Measurements from ENCODE around the gene PSAPL1.

The PSAPL1 gene

GRCh38 chr4:7428261-7429068, 6.3 kb downstream of the PSAPL1 start:
- POLR2A ChIA-PET = no interaction called here
- Histone ChIP-seq H3K4me1 (ENCODE audit: control extremely low read depth in 1 of 4, control insufficient read depth in 4 of 4, insufficient read depth in 4 of 4, low read length in 3 of 4) (no peaks in the 10 kb centered on the region), H3K27ac (ENCODE audit: insufficient read depth in 1 of 2, low read depth in 1 of 2, low read length in 2 of 2, poor library complexity in 1 of 2, severe bottlenecking in 2 of 2) (no peak overlapping the region), H3K36me3 (ENCODE audit: control insufficient read depth in 4 of 4, insufficient read depth in 4 of 4, low read length in 3 of 4) (no peaks in the 10 kb centered on the region), H3K9me3 (ENCODE audit: control extremely low read depth in 1 of 5, control insufficient read depth in 4 of 5, insufficient read depth in 2 of 5, low read depth in 1 of 5, low read length in 4 of 5) (no peaks in the 10 kb centered on the region), H3K27me3 (replicated peaks in 2 of 5; ENCODE audit: control insufficient read depth in 4 of 5, insufficient read depth in 5 of 5, low read length in 4 of 5) (peaks cover 0 to 13% (median 5%) of the 10 kb centered on the region in 5 experiments), H3K4me3 (ENCODE audit: control insufficient read depth in 1 of 7, extremely low read depth in 1 of 7, insufficient read depth in 4 of 7, low read depth in 2 of 7, low read length in 6 of 7) (no peak overlapping the region)
- 83% methylated on average over 14 of the region's 16 CpGs for WGBS (ENCODE audit: insufficient coverage)
- CTCF ChIA-PET = no interaction called here
- no peak for DNase-seq

- Histone ChIP-seq H3K36me3 (ENCODE audit: control insufficient read depth in 4 of 4, insufficient read depth in 4 of 4, low read length in 3 of 4) (no peaks in the 10 kb centered on the region), H3K27me3 (replicated peaks in 2 of 5; ENCODE audit: control insufficient read depth in 4 of 5, insufficient read depth in 5 of 5, low read length in 4 of 5) (peaks cover 0 to 13% (median 5%) of the 10 kb centered on the region in 5 experiments), H3K4me1 (ENCODE audit: control extremely low read depth in 1 of 4, control insufficient read depth in 4 of 4, insufficient read depth in 4 of 4, low read length in 3 of 4) (no peaks in the 10 kb centered on the region), H3K4me3 (ENCODE audit: control insufficient read depth in 1 of 7, extremely low read depth in 1 of 7, insufficient read depth in 4 of 7, low read depth in 2 of 7, low read length in 6 of 7) (no peak overlapping the region), H3K9me3 (ENCODE audit: control extremely low read depth in 1 of 5, control insufficient read depth in 4 of 5, insufficient read depth in 2 of 5, low read depth in 1 of 5, low read length in 4 of 5) (no peaks in the 10 kb centered on the region), H3K27ac (ENCODE audit: insufficient read depth in 1 of 2, low read depth in 1 of 2, low read length in 2 of 2, poor library complexity in 1 of 2, severe bottlenecking in 2 of 2) (no peak overlapping the region)
- no peak for DNase-seq
- ChIA-PET CTCF (no interaction called here), POLR2A (no interaction called here)
- 85% methylated on average over 7 of the region's 13 CpGs for WGBS (ENCODE audit: insufficient coverage)
These were observed 6.9 kb downstream of the PSAPL1 start for GRCh38 chr4:7427831-7428260.

DNA sequence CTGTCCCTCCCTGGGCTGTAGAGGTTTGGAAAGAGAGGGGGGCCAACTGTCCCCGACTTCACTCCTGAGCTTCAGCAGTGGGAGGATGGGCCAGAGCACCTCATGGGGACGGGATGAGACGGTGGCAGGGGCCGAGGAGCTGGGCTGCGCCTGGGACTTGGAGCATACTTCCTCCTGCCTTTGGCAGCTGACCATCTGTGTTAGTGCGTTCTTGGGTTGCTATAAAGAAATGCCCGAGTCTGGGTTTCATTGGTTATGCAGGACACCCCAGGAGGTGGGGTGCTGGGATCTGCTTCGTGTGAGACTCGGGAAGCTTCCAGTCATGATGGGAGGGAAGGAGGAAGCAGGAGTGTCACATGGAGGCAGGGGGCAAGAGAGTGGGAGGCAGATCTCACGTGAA, 7.4 kb downstream of the PSAPL1 start:
- Histone ChIP-seq H3K9me3 (ENCODE audit: control extremely low read depth in 1 of 5, control insufficient read depth in 4 of 5, insufficient read depth in 2 of 5, low read depth in 1 of 5, low read length in 4 of 5) (no peaks in the 10 kb centered on the region), H3K27ac (ENCODE audit: insufficient read depth in 1 of 2, low read depth in 1 of 2, low read length in 2 of 2, poor library complexity in 1 of 2, severe bottlenecking in 2 of 2) (no peak overlapping the region), H3K27me3 (replicated peaks in 2 of 5; ENCODE audit: control insufficient read depth in 4 of 5, insufficient read depth in 5 of 5, low read length in 4 of 5) (peaks cover 0 to 13% (median 5%) of the 10 kb centered on the region in 5 experiments), H3K4me3 (ENCODE audit: control insufficient read depth in 1 of 7, extremely low read depth in 1 of 7, insufficient read depth in 4 of 7, low read depth in 2 of 7, low read length in 6 of 7) (no peak overlapping the region), H3K4me1 (ENCODE audit: control extremely low read depth in 1 of 4, control insufficient read depth in 4 of 4, insufficient read depth in 4 of 4, low read length in 3 of 4) (no peaks in the 10 kb centered on the region), H3K36me3 (ENCODE audit: control insufficient read depth in 4 of 4, insufficient read depth in 4 of 4, low read length in 3 of 4) (no peaks in the 10 kb centered on the region)
- POLR2A ChIA-PET = no interaction called here
- DNase-seq = no peak
- WGBS (ENCODE audit: insufficient coverage) = 65% methylated on average over 10 of the region's 10 CpGs
- CTCF ChIA-PET = no interaction called here

GRCh38 chr4:7426525-7427171, 8.1 kb downstream of the PSAPL1 start:
- ChIA-PET POLR2A (no interaction called here), CTCF (no interaction called here)
- DNase-seq = no peak
- H3K4me3 ChIP-seq (ENCODE audit: control insufficient read depth in 1 of 7, extremely low read depth in 1 of 7, insufficient read depth in 4 of 7, low read depth in 2 of 7, low read length in 6 of 7) = no peak overlapping the region
- H3K36me3 ChIP-seq (ENCODE audit: control insufficient read depth in 4 of 4, insufficient read depth in 4 of 4, low read length in 3 of 4) = no peaks in the 10 kb centered on the region
- H3K27me3 ChIP-seq (replicated peaks in 2 of 5; ENCODE audit: control insufficient read depth in 4 of 5, insufficient read depth in 5 of 5, low read length in 4 of 5) = peaks cover 0 to 13% (median 5%) of the 10 kb centered on the region in 5 experiments
- WGBS (ENCODE audit: insufficient coverage) = 92% methylated on average over 18 of the region's 20 CpGs
- H3K9me3 ChIP-seq (ENCODE audit: control extremely low read depth in 1 of 5, control insufficient read depth in 4 of 5, insufficient read depth in 2 of 5, low read depth in 1 of 5, low read length in 4 of 5) = no peaks in the 10 kb centered on the region
- no peak overlapping the region for H3K27ac ChIP-seq (ENCODE audit: insufficient read depth in 1 of 2, low read depth in 1 of 2, low read length in 2 of 2, poor library complexity in 1 of 2, severe bottlenecking in 2 of 2)
- no peaks in the 10 kb centered on the region for H3K4me1 ChIP-seq (ENCODE audit: control extremely low read depth in 1 of 4, control insufficient read depth in 4 of 4, insufficient read depth in 4 of 4, low read length in 3 of 4)

GRCh38 chr4:7425591-7426468, 8.9 kb downstream of the PSAPL1 start:
- CTCF ChIA-PET = no interaction called here
- no peak for DNase-seq
- no peaks in the 10 kb centered on the region for H3K9me3 ChIP-seq (ENCODE audit: control extremely low read depth in 1 of 5, control insufficient read depth in 4 of 5, insufficient read depth in 2 of 5, low read depth in 1 of 5, low read length in 4 of 5)
- no peak overlapping the region for H3K4me3 ChIP-seq (ENCODE audit: control insufficient read depth in 1 of 7, extremely low read depth in 1 of 7, insufficient read depth in 4 of 7, low read depth in 2 of 7, low read length in 6 of 7)
- H3K4me1 ChIP-seq (ENCODE audit: control extremely low read depth in 1 of 4, control insufficient read depth in 4 of 4, insufficient read depth in 4 of 4, low read length in 3 of 4) = no peaks in the 10 kb centered on the region
- H3K36me3 ChIP-seq (ENCODE audit: control insufficient read depth in 4 of 4, insufficient read depth in 4 of 4, low read length in 3 of 4) = no peaks in the 10 kb centered on the region
- POLR2A ChIA-PET = no interaction called here
- WGBS (ENCODE audit: insufficient coverage) = 84% methylated on average over 28 of the region's 28 CpGs
- H3K27ac ChIP-seq (ENCODE audit: insufficient read depth in 1 of 2, low read depth in 1 of 2, low read length in 2 of 2, poor library complexity in 1 of 2, severe bottlenecking in 2 of 2) = no peak overlapping the region
- peaks cover 0 to 16% (median 5%) of the 10 kb centered on the region in 5 experiments for H3K27me3 ChIP-seq (replicated peaks in 2 of 5; ENCODE audit: control insufficient read depth in 4 of 5, insufficient read depth in 5 of 5, low read length in 4 of 5)

DNA sequence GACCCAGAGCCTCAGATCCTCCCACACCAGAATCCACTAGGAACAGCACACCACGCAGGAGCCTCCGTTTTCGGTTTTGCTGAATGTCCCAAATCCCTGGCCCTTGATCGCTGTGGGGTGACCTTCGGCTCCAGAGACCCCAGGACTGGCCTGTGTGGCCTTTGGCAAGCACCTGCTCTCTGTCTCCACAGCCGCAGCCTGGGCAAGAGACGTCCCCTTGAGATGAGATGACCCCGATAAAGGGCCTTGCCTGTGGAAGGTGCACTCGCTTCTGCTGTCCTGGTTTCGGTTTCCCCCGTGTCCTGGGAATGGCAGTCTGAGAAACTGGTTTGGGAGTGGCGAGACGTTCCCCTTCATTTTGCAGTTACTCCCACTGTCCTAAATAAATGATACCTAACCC, 9.6 kb downstream of the PSAPL1 start:
- CTCF ChIA-PET = no interaction called here
- WGBS (ENCODE audit: insufficient coverage) = 90% methylated on average over 13 of the region's 13 CpGs
- DNase-seq = no peak
- no peak overlapping the region for H3K27ac ChIP-seq (ENCODE audit: insufficient read depth in 1 of 2, low read depth in 1 of 2, low read length in 2 of 2, poor library complexity in 1 of 2, severe bottlenecking in 2 of 2)
- no peaks in the 10 kb centered on the region for H3K36me3 ChIP-seq (ENCODE audit: control insufficient read depth in 4 of 4, insufficient read depth in 4 of 4, low read length in 3 of 4)
- peaks cover 0 to 11% (median 5%) of the 10 kb centered on the region in 5 experiments for H3K27me3 ChIP-seq (replicated peaks in 2 of 5; ENCODE audit: control insufficient read depth in 4 of 5, insufficient read depth in 5 of 5, low read length in 4 of 5)
- H3K4me3 ChIP-seq (ENCODE audit: control insufficient read depth in 1 of 7, extremely low read depth in 1 of 7, insufficient read depth in 4 of 7, low read depth in 2 of 7, low read length in 6 of 7) = no peak overlapping the region
- POLR2A ChIA-PET = no interaction called here
- no peaks in the 10 kb centered on the region for H3K9me3 ChIP-seq (ENCODE audit: control extremely low read depth in 1 of 5, control insufficient read depth in 4 of 5, insufficient read depth in 2 of 5, low read depth in 1 of 5, low read length in 4 of 5)
- no peaks in the 10 kb centered on the region for H3K4me1 ChIP-seq (ENCODE audit: control extremely low read depth in 1 of 4, control insufficient read depth in 4 of 4, insufficient read depth in 4 of 4, low read length in 3 of 4)

Data from common myeloid progenitor, CD34-positive (primary cell).